ENCODE data around the gene HYDIN. TPM values are rescaled to one million over a fixed set of nuclear protein-coding genes. Genes with fewer than 3 reads are reported as not detected.

Gene HYDIN
- total and polyA plus RNA-seq, 4 donors = 2.4 to 43.3 (median 18.9) TPM

DNA sequence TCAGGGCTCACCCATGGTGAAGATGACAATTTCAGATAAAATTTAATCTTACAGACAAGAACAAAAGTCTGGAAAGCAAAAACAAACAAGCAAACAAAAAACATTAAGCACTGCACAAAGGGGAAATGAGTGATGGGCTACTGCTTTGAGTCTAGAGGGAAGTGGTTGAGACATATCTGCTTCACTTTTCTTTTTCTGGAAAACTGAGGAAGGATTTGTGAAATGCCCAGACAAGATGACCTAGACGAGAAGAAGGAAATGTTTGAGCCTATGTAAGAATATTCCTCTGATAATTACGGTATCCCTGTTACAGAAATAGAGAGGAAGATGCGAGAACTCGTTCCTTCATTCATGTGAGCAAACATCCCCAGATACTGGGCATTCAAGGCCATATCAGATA, 11.5 kb upstream of the HYDIN start:
- Histone ChIP-seq H3K4me1 (ENCODE audit: control insufficient read depth in 5 of 5, insufficient read depth in 5 of 5, low read length in 5 of 5) (no peaks in the 10 kb centered on the region), H3K4me3 (no peak overlapping the region), H3K36me3 (ENCODE audit: control insufficient read depth in 4 of 4, insufficient read depth in 4 of 4, low read length in 4 of 4) (no peaks in the 10 kb centered on the region), H3K9me3 (ENCODE audit: control insufficient read depth in 4 of 4, insufficient read depth in 3 of 4, low read length in 3 of 4) (no peaks in the 10 kb centered on the region), H3K27me3 (ENCODE audit: control insufficient read depth in 3 of 3, insufficient read depth in 3 of 3, low read length in 2 of 3) (no peaks in the 10 kb centered on the region), H3K27ac (ENCODE audit: low read depth in 1 of 2, low read length in 1 of 2) (no peak overlapping the region), H3K9ac (ENCODE audit: insufficient read depth in 1 of 2, low read length in 2 of 2) (no peak overlapping the region)
- DNase-seq (no peak), ATAC-seq (ENCODE audit: insufficient read depth, low FRiP score) (no peak)
- TF ChIP-seq, protein P1, sequence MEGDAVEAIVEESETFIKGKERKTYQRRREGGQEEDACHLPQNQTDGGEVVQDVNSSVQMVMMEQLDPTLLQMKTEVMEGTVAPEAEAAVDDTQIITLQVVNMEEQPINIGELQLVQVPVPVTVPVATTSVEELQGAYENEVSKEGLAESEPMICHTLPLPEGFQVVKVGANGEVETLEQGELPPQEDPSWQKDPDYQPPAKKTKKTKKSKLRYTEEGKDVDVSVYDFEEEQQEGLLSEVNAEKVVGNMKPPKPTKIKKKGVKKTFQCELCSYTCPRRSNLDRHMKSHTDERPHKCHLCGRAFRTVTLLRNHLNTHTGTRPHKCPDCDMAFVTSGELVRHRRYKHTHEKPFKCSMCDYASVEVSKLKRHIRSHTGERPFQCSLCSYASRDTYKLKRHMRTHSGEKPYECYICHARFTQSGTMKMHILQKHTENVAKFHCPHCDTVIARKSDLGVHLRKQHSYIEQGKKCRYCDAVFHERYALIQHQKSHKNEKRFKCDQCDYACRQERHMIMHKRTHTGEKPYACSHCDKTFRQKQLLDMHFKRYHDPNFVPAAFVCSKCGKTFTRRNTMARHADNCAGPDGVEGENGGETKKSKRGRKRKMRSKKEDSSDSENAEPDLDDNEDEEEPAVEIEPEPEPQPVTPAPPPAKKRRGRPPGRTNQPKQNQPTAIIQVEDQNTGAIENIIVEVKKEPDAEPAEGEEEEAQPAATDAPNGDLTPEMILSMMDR (IDR thresholded peaks at IDR 0.05; ENCODE audit: control extremely low read depth, extremely low read depth) = no peak
- 54 to 75% methylated on average over 4 of the region's 4 CpGs for WGBS, 2 donors

DNA sequence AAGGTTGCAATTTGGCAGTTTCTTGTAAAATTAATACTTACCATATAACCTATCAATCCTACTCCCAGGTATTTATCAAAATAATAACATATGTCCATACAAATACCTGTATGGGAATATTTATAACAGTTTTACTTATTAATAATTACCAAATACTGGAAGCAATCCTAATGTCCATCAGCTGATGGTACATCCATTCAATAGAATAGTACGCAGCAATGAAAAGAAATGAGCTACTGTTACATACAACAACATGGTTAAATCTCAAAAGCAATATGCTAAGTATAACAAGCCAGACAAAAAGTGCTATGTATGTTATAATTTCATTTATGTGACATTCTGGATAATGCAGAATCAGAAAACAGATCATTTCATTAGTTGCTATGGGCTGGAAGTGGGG, 1.2 kb downstream of the HYDIN start:
- Histone ChIP-seq H3K27ac (ENCODE audit: low read depth in 1 of 2, low read length in 1 of 2) (no peak overlapping the region), H3K9ac (ENCODE audit: insufficient read depth in 1 of 2, low read length in 2 of 2) (no peak overlapping the region), H3K4me3 (no peak overlapping the region), H3K9me3 (ENCODE audit: control insufficient read depth in 4 of 4, insufficient read depth in 3 of 4, low read length in 3 of 4) (peaks cover 0 to 10% (median 2%) of the 10 kb centered on the region in 4 donors), H3K27me3 (ENCODE audit: control insufficient read depth in 3 of 3, insufficient read depth in 3 of 3, low read length in 2 of 3) (peaks cover 0 to 2% (median 0%) of the 10 kb centered on the region in 3 donors), H3K36me3 (ENCODE audit: control insufficient read depth in 4 of 4, insufficient read depth in 4 of 4, low read length in 4 of 4) (no peaks in the 10 kb centered on the region), H3K4me1 (ENCODE audit: control insufficient read depth in 5 of 5, insufficient read depth in 5 of 5, low read length in 5 of 5) (peaks cover 0 to 1% (median 0%) of the 10 kb centered on the region in 5 donors)
- no peak for DNase-seq
- 92 to 93% methylated on average over 1 of the region's 1 CpG for WGBS, 2 donors
- TF ChIP-seq, protein P1 (IDR thresholded peaks at IDR 0.05; ENCODE audit: control extremely low read depth, extremely low read depth) = no peak
- no peak for ATAC-seq (ENCODE audit: insufficient read depth, low FRiP score)

DNA sequence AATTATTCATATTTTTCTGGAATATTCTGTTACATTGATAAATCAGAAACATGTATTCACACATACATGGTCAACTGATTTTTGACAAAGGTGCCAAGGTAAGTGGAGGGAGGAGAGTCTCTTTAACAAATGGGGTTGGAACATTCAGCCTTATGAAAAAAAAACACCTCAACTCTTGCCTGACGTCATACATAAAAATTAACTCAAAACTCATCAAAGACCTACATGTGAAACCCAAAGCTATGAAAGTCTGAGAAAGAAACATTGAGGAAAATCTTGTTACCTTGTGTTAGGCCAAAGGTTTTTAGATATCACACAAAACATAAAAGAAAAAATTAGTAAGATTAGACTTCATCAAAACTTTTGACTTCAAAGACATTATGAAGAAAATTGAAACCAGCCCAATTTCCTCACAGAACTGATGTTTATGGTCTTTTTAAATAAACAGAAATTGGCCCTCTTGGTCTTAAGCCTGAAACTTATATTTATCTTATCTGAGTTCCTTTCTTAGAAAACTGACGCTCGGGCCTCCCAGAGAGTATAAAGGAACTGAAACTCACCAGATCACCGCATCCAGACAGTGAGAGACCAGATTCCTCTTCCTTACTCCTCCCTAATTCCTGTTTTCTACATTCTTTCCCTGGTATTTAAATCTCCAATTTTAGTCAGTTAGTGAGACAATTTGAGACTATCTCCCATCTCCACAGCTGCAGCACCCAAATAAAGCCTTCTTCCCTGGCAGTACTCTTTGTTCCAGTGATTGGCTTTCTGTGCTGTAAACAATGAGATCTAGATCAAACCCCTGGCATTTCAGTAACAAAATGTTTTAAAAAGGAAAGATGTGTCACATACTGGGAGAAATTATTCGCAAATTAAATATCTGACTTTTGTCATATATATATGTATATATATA, 4.0 kb downstream of the HYDIN start:
- no peak overlapping the region for H3K27ac ChIP-seq (ENCODE audit: low read depth in 1 of 2, low read length in 1 of 2)
- no peak overlapping the region for H3K9ac ChIP-seq (ENCODE audit: insufficient read depth in 1 of 2, low read length in 2 of 2)
- H3K4me1 ChIP-seq (ENCODE audit: control insufficient read depth in 5 of 5, insufficient read depth in 5 of 5, low read length in 5 of 5) = peaks cover 0 to 1% (median 0%) of the 10 kb centered on the region in 5 donors
- 69 to 77% methylated on average over 5 of the region's 5 CpGs for WGBS, 2 donors
- no peaks in the 10 kb centered on the region for H3K36me3 ChIP-seq (ENCODE audit: control insufficient read depth in 4 of 4, insufficient read depth in 4 of 4, low read length in 4 of 4)
- TF ChIP-seq, protein P1 (IDR thresholded peaks at IDR 0.05; ENCODE audit: control extremely low read depth, extremely low read depth) = no peak
- no peak for ATAC-seq (ENCODE audit: insufficient read depth, low FRiP score)
- H3K4me3 ChIP-seq = no peak overlapping the region
- H3K27me3 ChIP-seq (ENCODE audit: control insufficient read depth in 3 of 3, insufficient read depth in 3 of 3, low read length in 2 of 3) = no peaks in the 10 kb centered on the region
- peaks cover 0 to 10% (median 2%) of the 10 kb centered on the region in 4 donors for H3K9me3 ChIP-seq (ENCODE audit: control insufficient read depth in 4 of 4, insufficient read depth in 3 of 4, low read length in 3 of 4)
- no peak for DNase-seq
